Left lung (tissue), 10 donors: ENCODE measurements around the gene NCOA1. TPM values are rescaled to one million over a fixed set of nuclear protein-coding genes. Genes with fewer than 3 reads are reported as not detected.

ENCODE experiments used
- ATAC-seq: fragments of 200-7000 bp; cut with Tn5 transposase; one replicate; pipeline ENCODE4 v1.9.1; 2020; ENCODE audit warnings: moderate library complexity
- DNase-seq, 4 donors: peaks; one replicate each; pipeline ENCODE4 v3.0.0-alpha.2; 2013 to 2020
- H3K27ac ChIP-seq, 2 donors: fragments of 200-600 bp; sonication (generic) in 1 of 2; one replicate each; pipeline versions ENCODE4 v1.5.0 to v1.8.0; 2020 to 2021
- H3K27me3 ChIP-seq, 2 donors: fragments of 200-600 bp; sonication (generic) in 1 of 2; one replicate each; pipeline versions ENCODE4 v1.5.0 to v1.8.0; 2020 to 2021
- H3K36me3 ChIP-seq, 2 donors: fragments of 200-600 bp; sonication (generic) in 1 of 2; one replicate each; pipeline versions ENCODE4 v1.5.0 to v1.8.0; 2020 to 2021
- H3K4me1 ChIP-seq, 2 donors: fragments of 200-600 bp; one replicate each; pipeline ENCODE4 v1.8.0; 2021
- H3K4me3 ChIP-seq, 2 donors: fragments of 200-600 bp; sonication (generic) in 1 of 2; one replicate each; pipeline versions ENCODE4 v1.5.0 to v1.8.0; 2020 to 2021; ENCODE audit warnings: mild to moderate bottlenecking in 1 of 2
- H3K9me3 ChIP-seq, 2 donors: fragments of 200-600 bp; sonication (generic) in 1 of 2; one replicate each; pipeline versions ENCODE4 v1.5.0 to v1.8.0; 2020 to 2021
- intact Hi-C, 2 donors: fragments of 100-400 bp; cut with DNase I; formaldehyde crosslinking; loops; one replicate each; pipeline versions ENCODE4 v1.11.2 to v1.14.2; 2022
- polyA plus RNA-seq, 6 donors: library from polyadenylated mRNA; unstranded; fragments of 120-200 nt; gene quantifications; one replicate each; pipeline ENCODE4 v1.2.1, GENCODE V29; 2013; ENCODE audit not compliant: insufficient read length in 6 of 6
- total RNA-seq, 2 donors: library from RNA; stranded (reverse); fragmentation: NEBNext Ultra II Directional; extraction: Animal tissue kit (Norgen Biotek cat#: 25700); gene quantifications; one replicate each; pipeline ENCODE4 v1.2.1, GENCODE V29; 2021
- TF ChIP-seq, protein P1 (sequence below), 2 donors: fragments of 200-600 bp; sonication (generic) in 1 of 2; IDR thresholded peaks; one replicate each; pipeline versions ENCODE4 v1.5.0 to v1.8.0; 2021; ENCODE audit warnings: antibody characterized with exemption in 2 of 2
- donor health status: DM: no; HTN: yes; CAD: no.
- donor health status: DM: no; HTN: no; CAD: no.

NCOA1 gene
- total and polyA plus RNA-seq, 8 donors = 32.6 to 65.3 (median 59.7) TPM

- ATAC-seq = no peak
- Histone ChIP-seq H3K4me3 (no peak overlapping the region), H3K4me1 (peaks cover 0 to 9% of the 10 kb centered on the region in 2 donors), H3K36me3 (peaks cover 0 to 16% of the 10 kb centered on the region in 2 donors), H3K27me3 (no peaks in the 10 kb centered on the region), H3K9me3 (peaks cover 0 to 17% of the 10 kb centered on the region in 2 donors), H3K27ac (no peak overlapping the region)
- intact Hi-C loops = no loop called here
- DNase-seq = no peak
- TF ChIP-seq, protein P1, sequence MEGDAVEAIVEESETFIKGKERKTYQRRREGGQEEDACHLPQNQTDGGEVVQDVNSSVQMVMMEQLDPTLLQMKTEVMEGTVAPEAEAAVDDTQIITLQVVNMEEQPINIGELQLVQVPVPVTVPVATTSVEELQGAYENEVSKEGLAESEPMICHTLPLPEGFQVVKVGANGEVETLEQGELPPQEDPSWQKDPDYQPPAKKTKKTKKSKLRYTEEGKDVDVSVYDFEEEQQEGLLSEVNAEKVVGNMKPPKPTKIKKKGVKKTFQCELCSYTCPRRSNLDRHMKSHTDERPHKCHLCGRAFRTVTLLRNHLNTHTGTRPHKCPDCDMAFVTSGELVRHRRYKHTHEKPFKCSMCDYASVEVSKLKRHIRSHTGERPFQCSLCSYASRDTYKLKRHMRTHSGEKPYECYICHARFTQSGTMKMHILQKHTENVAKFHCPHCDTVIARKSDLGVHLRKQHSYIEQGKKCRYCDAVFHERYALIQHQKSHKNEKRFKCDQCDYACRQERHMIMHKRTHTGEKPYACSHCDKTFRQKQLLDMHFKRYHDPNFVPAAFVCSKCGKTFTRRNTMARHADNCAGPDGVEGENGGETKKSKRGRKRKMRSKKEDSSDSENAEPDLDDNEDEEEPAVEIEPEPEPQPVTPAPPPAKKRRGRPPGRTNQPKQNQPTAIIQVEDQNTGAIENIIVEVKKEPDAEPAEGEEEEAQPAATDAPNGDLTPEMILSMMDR (IDR thresholded peaks at IDR 0.05) = no peak
Observed at GRCh38 chr2:24570225-24570624, 79.2 kb downstream of the NCOA1 start.

GRCh38 chr2:24571828-24572442 is 80.9 kb downstream of the NCOA1 start:
- TF ChIP-seq, protein P1 (IDR thresholded peaks at IDR 0.05) = no peak
- H3K27ac ChIP-seq = no peak overlapping the region

DNA sequence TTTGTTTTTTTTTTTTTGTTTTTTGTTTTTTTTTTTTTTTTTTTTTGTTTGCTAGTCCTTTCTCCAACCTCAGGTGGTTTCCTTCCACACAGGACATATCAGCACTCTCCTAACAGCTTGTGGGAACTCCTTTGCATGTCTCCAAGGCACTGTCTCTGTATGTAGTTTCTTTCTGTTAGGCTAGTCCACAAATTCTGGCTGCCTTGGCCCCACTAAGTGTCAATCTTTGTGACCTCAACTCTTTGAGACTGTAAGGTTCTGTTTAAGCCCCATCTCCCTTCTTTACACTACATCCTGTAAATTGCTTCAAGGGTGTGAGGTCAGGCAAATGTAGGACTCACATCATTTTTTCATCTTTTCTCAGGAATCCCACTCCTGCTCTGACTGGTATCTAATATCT is 85.1 kb downstream of the NCOA1 start:
- no peak for ATAC-seq
- no peaks in the 10 kb centered on the region for H3K36me3 ChIP-seq
- H3K27me3 ChIP-seq = no peaks in the 10 kb centered on the region
- TF ChIP-seq, protein P1 (IDR thresholded peaks at IDR 0.05) = no peak
- DNase-seq = no peak
- no peak overlapping the region for H3K27ac ChIP-seq
- H3K4me1 ChIP-seq = peaks cover 0 to 7% of the 10 kb centered on the region in 2 donors
- no peaks in the 10 kb centered on the region for H3K9me3 ChIP-seq
- H3K4me3 ChIP-seq = no peak overlapping the region
- intact Hi-C loops = no loop called here

More at GRCh38 chr2:24571828-24572442, 80.9 kb downstream of the NCOA1 start:
- Histone ChIP-seq H3K9me3 (no peaks in the 10 kb centered on the region), H3K27me3 (no peaks in the 10 kb centered on the region), H3K36me3 (no peaks in the 10 kb centered on the region), H3K4me1 (peaks cover 0 to 9% of the 10 kb centered on the region in 2 donors), H3K4me3 (no peak overlapping the region)
- intact Hi-C loops = no loop called here
- ATAC-seq = no peak
- DNase-seq = no peak

- TF ChIP-seq, protein P1 (IDR thresholded peaks at IDR 0.05) = no peak
- Histone ChIP-seq H3K9me3 (no peaks in the 10 kb centered on the region), H3K27me3 (no peaks in the 10 kb centered on the region), H3K27ac (no peak overlapping the region), H3K36me3 (no peaks in the 10 kb centered on the region), H3K4me3 (no peak overlapping the region), H3K4me1 (peaks cover 0 to 7% of the 10 kb centered on the region in 2 donors)
- intact Hi-C loops = no loop called here
- ATAC-seq = no peak
- DNase-seq = no peak
Observed at GRCh38 chr2:24576617-24577016, 85.6 kb downstream of the NCOA1 start.

GRCh38 chr2:24577481-24577880 is 86.4 kb downstream of the NCOA1 start:
- H3K27ac ChIP-seq = no peak overlapping the region
- ATAC-seq (no peak), DNase-seq (no peak)
- H3K36me3 ChIP-seq = no peaks in the 10 kb centered on the region
- H3K27me3 ChIP-seq = no peaks in the 10 kb centered on the region
- H3K9me3 ChIP-seq = no peaks in the 10 kb centered on the region
- intact Hi-C loops = no loop called here
- peaks cover 0 to 7% of the 10 kb centered on the region in 2 donors for H3K4me1 ChIP-seq
- TF ChIP-seq, protein P1 (IDR thresholded peaks at IDR 0.05) = no peak
- no peak overlapping the region for H3K4me3 ChIP-seq
